ENCODE results near the gene ARHGAP25. TPM values are rescaled to one million over a fixed set of nuclear protein-coding genes. Genes with fewer than 3 reads are reported as not detected.

Gene ARHGAP25
- total and polyA plus RNA-seq, 9 donors: 8.5 to 30.5 (median 13.0) TPM

GRCh38 chr2:68790600-68790999 lies 56.0 kb downstream of the ARHGAP25 start:
- WGBS, 3 donors: 44 to 57% (median 52%) methylated on average over 7 of the region's 7 CpGs
- H3K9me3 ChIP-seq: no peaks in the 10 kb centered on the region
- no peaks in the 10 kb centered on the region for H3K4me1 ChIP-seq (ENCODE audit: insufficient read depth)
- no peak for TF ChIP-seq EP300 (IDR thresholded peaks at IDR 0.05)
- intact Hi-C loops (cut with DNase I): no loop called here
- no peak overlapping the region for H3K4me3 ChIP-seq
- DNase-seq: no peak
- no peaks in the 10 kb centered on the region for H3K27me3 ChIP-seq
- peak overlapping the region in 1 of 2 donors; percentile 37 for H3K27ac ChIP-seq
- peaks cover 3% of the 10 kb centered on the region for H3K36me3 ChIP-seq

- no peak overlapping the region for H3K27ac ChIP-seq
- WGBS, 3 donors: 78 to 88% (median 82%) methylated on average over 1 of the region's 1 CpG
- H3K4me1 ChIP-seq (ENCODE audit: insufficient read depth): peaks cover 3% of the 10 kb centered on the region
- no peaks in the 10 kb centered on the region for H3K9me3 ChIP-seq
- no peak for DNase-seq
- peaks cover 3% of the 10 kb centered on the region for H3K36me3 ChIP-seq
- intact Hi-C loops (cut with DNase I): no loop called here
- no peak overlapping the region for H3K4me3 ChIP-seq
- no peaks in the 10 kb centered on the region for H3K27me3 ChIP-seq
- TF ChIP-seq POLR2A (IDR thresholded peaks at IDR 0.05) (no peak), CTCF (IDR thresholded peaks at IDR 0.05) (no peak), EP300 (IDR thresholded peaks at IDR 0.05) (no peak)
These were observed 57.3 kb downstream of the ARHGAP25 start for GRCh38 chr2:68791914-68792313.

- Histone ChIP-seq H3K4me3 (no peak overlapping the region), H3K27ac (no peak overlapping the region), H3K27me3 (no peaks in the 10 kb centered on the region), H3K9me3 (no peaks in the 10 kb centered on the region), H3K36me3 (peaks cover 3% of the 10 kb centered on the region), H3K4me1 (ENCODE audit: insufficient read depth) (peaks cover 6% of the 10 kb centered on the region)
- TF ChIP-seq EP300 (IDR thresholded peaks at IDR 0.05): no peak
- 97 to 98% (median 98%) methylated on average over 4 of the region's 4 CpGs for WGBS, 3 donors
- DNase-seq: no peak
- intact Hi-C loops (cut with DNase I): no loop called here
These were observed 58.1 kb downstream of the ARHGAP25 start for GRCh38 chr2:68792751-68793150.

GRCh38 chr2:68796295-68796905 lies 61.8 kb downstream of the ARHGAP25 start:
- peaks cover 6% of the 10 kb centered on the region for H3K4me1 ChIP-seq (ENCODE audit: insufficient read depth)
- no peaks in the 10 kb centered on the region for H3K27me3 ChIP-seq
- H3K36me3 ChIP-seq: no peaks in the 10 kb centered on the region
- H3K27ac ChIP-seq: no peak overlapping the region
- WGBS, 3 donors: 61 to 74% (median 66%) methylated on average over 3 of the region's 3 CpGs
- TF ChIP-seq CTCF (IDR thresholded peaks at IDR 0.05): no peak
- TF ChIP-seq POLR2A (IDR thresholded peaks at IDR 0.05): no peak
- no peak for TF ChIP-seq EP300 (IDR thresholded peaks at IDR 0.05)
- DNase-seq: no peak
- H3K9me3 ChIP-seq: no peaks in the 10 kb centered on the region
- intact Hi-C loops (cut with DNase I): no loop called here
- H3K4me3 ChIP-seq: no peak overlapping the region

GRCh38 chr2:68798569-68798968 lies 64.0 kb downstream of the ARHGAP25 start:
- DNase-seq: no peak
- intact Hi-C loops (cut with DNase I): no loop called here
- H3K9me3 ChIP-seq: no peaks in the 10 kb centered on the region
- no peaks in the 10 kb centered on the region for H3K27me3 ChIP-seq
- TF ChIP-seq CTCF (IDR thresholded peaks at IDR 0.05) (no peak), POLR2A (IDR thresholded peaks at IDR 0.05) (no peak), EP300 (IDR thresholded peaks at IDR 0.05) (no peak)
- H3K36me3 ChIP-seq: no peaks in the 10 kb centered on the region
- H3K4me1 ChIP-seq (ENCODE audit: insufficient read depth): peaks cover 6% of the 10 kb centered on the region
- H3K4me3 ChIP-seq: no peak overlapping the region
- no peak overlapping the region for H3K27ac ChIP-seq
